Measurements from ENCODE around the gene HTATSF1. TPM values are rescaled to one million over a fixed set of nuclear protein-coding genes. Genes with fewer than 3 reads are reported as not detected.

The HTATSF1 gene
- total RNA-seq, 1 donor from 2014 or later, result 23.9 TPM

DNA sequence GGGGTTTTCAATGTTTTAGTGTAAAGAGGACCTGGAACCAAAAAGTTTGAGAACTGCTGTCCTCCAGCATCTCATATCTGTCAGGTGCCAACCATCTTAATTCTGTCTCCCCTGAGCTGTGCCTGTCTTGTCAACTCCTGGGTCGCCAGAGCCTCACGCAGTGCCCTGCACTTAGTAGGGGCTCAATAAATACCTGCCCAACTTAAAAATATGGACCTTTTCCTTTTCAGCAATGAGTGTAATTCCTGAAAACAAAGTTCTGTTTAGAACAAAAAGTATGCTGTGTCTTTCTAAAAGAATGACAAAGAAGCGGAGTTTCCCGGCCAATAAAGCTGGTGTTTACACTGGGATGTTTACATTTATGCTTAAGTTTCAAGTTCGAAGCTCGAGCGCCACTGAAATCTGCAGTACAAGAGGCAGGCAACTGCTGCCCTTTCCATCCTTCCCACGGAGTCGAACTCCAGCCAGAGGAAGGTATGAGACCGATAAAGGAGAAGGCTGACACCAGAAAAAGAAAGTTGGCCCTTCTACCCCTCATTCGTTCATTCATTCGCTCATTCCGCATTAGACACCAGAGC, 1.1 kb upstream of the HTATSF1 start:
- intact Hi-C loops (cut with DNase I), result no loop called here
- no peaks in the 10 kb centered on the region for H3K9me3 ChIP-seq
- H3K27ac ChIP-seq, result peak overlapping the region; percentile 88
- DNase-seq (no peak), ATAC-seq (no peak)
- TF ChIP-seq, protein P1, sequence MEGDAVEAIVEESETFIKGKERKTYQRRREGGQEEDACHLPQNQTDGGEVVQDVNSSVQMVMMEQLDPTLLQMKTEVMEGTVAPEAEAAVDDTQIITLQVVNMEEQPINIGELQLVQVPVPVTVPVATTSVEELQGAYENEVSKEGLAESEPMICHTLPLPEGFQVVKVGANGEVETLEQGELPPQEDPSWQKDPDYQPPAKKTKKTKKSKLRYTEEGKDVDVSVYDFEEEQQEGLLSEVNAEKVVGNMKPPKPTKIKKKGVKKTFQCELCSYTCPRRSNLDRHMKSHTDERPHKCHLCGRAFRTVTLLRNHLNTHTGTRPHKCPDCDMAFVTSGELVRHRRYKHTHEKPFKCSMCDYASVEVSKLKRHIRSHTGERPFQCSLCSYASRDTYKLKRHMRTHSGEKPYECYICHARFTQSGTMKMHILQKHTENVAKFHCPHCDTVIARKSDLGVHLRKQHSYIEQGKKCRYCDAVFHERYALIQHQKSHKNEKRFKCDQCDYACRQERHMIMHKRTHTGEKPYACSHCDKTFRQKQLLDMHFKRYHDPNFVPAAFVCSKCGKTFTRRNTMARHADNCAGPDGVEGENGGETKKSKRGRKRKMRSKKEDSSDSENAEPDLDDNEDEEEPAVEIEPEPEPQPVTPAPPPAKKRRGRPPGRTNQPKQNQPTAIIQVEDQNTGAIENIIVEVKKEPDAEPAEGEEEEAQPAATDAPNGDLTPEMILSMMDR (IDR thresholded peaks at IDR 0.05), result no peak
- peak overlapping the region; percentile 65 for H3K4me3 ChIP-seq
- no peaks in the 10 kb centered on the region for H3K27me3 ChIP-seq
- peaks cover 6% of the 10 kb centered on the region for H3K4me1 ChIP-seq
- peaks cover 14% of the 10 kb centered on the region for H3K36me3 ChIP-seq

DNA sequence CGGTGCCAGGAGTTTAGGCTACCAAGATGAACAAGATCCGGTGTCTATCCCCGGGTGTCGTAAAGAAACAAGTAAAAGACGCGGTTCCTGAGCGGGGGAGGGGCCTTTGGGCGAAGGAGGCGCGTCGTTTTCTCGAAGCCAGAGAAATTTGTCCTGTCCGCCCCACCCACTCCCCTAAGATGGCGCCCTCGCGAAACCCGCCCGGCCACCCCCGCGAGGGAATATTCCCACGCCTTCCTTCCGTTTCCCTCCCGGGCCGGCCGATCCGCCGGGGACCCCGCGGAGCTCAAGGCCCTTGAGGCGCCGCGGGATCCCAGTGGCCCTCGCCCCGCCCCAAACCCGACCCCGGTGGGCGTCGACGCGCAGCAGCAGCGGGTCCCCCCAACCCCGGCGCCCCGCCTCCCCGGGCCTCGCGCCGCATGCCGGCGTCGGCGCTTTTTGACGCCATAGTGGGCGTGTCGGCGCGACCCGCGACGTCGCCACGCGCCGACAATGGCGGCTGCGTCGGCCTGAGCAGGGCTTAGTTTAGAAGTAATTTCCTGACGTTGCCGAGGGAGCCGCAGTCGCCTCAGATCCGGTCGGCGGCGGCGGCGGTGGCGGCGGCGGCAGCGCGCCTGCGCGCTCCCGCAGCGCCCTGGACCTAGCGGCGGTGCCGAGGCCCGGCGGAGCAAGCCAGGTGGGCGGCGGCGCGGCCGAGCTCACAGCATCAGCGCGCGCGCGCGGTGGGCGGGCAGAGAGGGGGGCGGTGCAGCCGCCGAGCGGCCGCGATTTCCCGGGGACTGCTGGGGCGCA, 432 bp upstream of the HTATSF1 start:
- peaks cover 21% of the 10 kb centered on the region for H3K36me3 ChIP-seq
- intact Hi-C loops (cut with DNase I), result no loop called here
- no peaks in the 10 kb centered on the region for H3K9me3 ChIP-seq
- peak; percentile 90 for DNase-seq
- TF ChIP-seq, protein P1 (IDR thresholded peaks at IDR 0.05), result no peak
- peak overlapping the region; percentile 88 for H3K27ac ChIP-seq
- H3K4me3 ChIP-seq, result peak overlapping the region; percentile 65
- no peaks in the 10 kb centered on the region for H3K27me3 ChIP-seq
- H3K4me1 ChIP-seq, result peaks cover 6% of the 10 kb centered on the region
- ATAC-seq, result peak; percentile 96

DNA sequence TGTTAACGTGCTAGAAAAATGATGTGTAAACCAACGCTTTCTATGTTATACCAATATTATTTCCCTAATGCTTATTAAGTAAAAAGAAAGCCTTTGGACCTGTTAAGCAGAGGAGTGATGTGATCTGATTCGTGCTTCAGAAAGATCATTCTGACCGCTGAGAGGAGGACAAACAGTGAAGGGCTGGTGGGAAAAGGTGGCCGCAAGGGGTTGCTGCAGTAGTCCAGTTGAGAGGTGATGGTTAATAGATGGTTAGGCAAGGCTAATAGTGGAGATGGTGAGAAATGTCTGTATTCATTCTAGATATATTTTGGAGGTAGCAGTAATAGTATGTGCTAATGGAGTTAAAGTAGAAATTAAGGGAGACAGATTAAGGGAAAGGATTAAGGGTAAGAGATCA, 21.7 kb downstream of the HTATSF1 start:
- intact Hi-C loops (cut with DNase I), result no loop called here
- Histone ChIP-seq H3K4me1 (no peaks in the 10 kb centered on the region), H3K27me3 (no peaks in the 10 kb centered on the region), H3K27ac (no peak overlapping the region), H3K4me3 (no peak overlapping the region), H3K36me3 (no peaks in the 10 kb centered on the region), H3K9me3 (no peaks in the 10 kb centered on the region)
- ATAC-seq (no peak), DNase-seq (no peak)
- TF ChIP-seq, protein P1 (IDR thresholded peaks at IDR 0.05), result no peak

DNA sequence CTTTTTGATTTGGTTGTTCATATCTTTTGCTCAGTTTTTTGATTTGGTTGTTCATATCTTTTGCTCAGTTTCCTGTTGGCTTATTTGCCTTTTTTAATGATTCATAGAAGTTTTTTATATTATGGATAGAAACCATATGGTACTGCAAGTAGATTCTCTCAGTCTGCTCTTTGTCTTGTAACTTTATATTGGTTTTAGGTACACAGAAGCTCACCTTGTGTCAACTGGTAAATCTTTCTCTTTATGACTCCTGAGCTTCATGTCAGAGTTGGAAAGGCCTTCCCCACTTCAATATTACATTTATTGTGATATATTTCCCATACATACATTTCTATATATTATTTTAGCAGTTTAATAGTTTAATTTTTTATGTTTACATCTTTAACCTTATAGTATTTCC, 26.4 kb downstream of the HTATSF1 start:
- Histone ChIP-seq H3K4me1 (no peaks in the 10 kb centered on the region), H3K9me3 (no peaks in the 10 kb centered on the region), H3K4me3 (no peak overlapping the region), H3K27me3 (no peaks in the 10 kb centered on the region), H3K36me3 (no peaks in the 10 kb centered on the region), H3K27ac (no peak overlapping the region)
- TF ChIP-seq, protein P1 (IDR thresholded peaks at IDR 0.05), result no peak
- no peak for DNase-seq
- ATAC-seq, result no peak
- intact Hi-C loops (cut with DNase I), result no loop called here

DNA sequence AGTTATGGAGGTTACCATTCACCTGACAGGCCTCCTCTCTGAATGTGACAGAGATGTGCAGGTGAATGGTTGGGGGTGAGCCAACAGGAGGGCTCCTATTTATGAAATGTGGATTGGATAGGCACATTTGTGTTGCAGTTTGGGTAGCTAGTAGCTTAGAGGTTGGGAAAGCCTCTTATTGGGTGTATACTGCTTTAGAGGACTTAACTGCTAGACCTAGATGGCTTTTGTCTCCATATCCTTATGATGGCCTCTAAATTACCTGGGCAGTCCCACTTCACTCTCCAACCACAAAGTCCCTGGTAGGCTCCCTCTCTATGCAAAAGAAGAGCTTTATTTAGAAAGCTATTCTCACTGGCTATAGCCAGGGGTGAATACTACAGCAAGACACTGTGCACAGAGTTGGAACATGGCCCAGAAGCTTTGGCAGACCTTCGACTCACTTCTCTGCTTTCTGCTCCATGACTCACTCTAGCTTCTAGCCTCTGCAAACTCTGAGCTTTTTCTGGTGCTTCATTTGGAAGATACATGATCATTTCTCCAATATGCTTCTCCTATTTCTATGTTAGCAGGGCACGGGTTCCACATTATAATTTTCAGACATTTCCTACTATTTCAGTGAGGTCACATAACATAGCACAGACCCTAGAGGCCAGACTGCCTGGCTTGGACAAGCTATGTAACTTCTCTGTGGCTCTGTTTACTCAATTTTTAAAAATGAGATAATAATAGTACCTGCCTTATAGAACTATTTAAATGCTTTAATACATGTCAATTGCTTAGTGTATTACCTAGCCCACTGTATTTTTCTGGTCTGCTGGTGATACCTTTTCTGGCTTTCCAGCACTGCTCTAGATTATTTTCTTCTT, 28.6 kb downstream of the HTATSF1 start:
- Histone ChIP-seq H3K4me1 (no peaks in the 10 kb centered on the region), H3K9me3 (no peaks in the 10 kb centered on the region), H3K27ac (no peak overlapping the region), H3K27me3 (no peaks in the 10 kb centered on the region), H3K4me3 (no peak overlapping the region), H3K36me3 (no peaks in the 10 kb centered on the region)
- TF ChIP-seq, protein P1 (IDR thresholded peaks at IDR 0.05), result no peak
- peak; percentile 72 for ATAC-seq
- intact Hi-C loops (cut with DNase I), result no loop called here
- DNase-seq, result no peak
